HepG2 (cell line): ENCODE results near the gene LRRC3C. TPM values are rescaled to one million over a fixed set of nuclear protein-coding genes. Genes with fewer than 3 reads are reported as not detected.

ENCODE experiments used
- ASH2L ChIP-seq: fragments of 300-600, 200-600 bp; sonication (generic); IDR thresholded peaks from 2 replicates; pipeline ENCODE4 v1.7.0; 2017; ENCODE audit warnings: low read depth, mild to moderate bottlenecking, moderate library complexity, mixed read lengths, low read length; ENCODE audit not compliant: insufficient read length
- FOXK1 ChIP-seq: sonication (generic); formaldehyde crosslinking; IDR thresholded peaks from 2 replicates; pipeline ENCODE4 v1.4.0; 2020; ENCODE audit warnings: low read depth, missing genetic modification reagents, borderline replicate concordance
- FOXK2 ChIP-seq: fragments of 450-650 bp; IDR thresholded peaks from 2 replicates; pipeline ENCODE4 v1.6.1; 2016
- FOXM1 ChIP-seq: sonication (generic); formaldehyde crosslinking; IDR thresholded peaks from 2 replicates; pipeline ENCODE4 v1.5.0; 2020; ENCODE audit warnings: missing genetic modification reagents
- MLLT10 ChIP-seq: sonication (generic); formaldehyde crosslinking; IDR thresholded peaks from 2 replicates; pipeline ENCODE4 v1.4.0; 2020; ENCODE audit warnings: missing genetic modification reagents
- NONO ChIP-seq, 2 experiments: fragments of 450-650 bp in 1 of 2; sonication (generic) in 1 of 2; formaldehyde crosslinking in 1 of 2; IDR thresholded peaks in 1 of 2; conservative IDR thresholded peaks in 1 of 2; 2 replicates each; pipeline versions ENCODE4 v1.6.1 to v1.8.0; 2017 to 2022; ENCODE audit warnings: mild to moderate bottlenecking in 1 of 2, missing genetic modification reagents in 1 of 2, moderate library complexity in 1 of 2
- POLR2AphosphoS5 ChIP-seq: IDR thresholded peaks from 2 replicates; pipeline ENCODE4 v1.6.1; 2012; ENCODE audit warnings: low read depth, low read length
- RBM39 ChIP-seq: fragments of 200-400 bp; formaldehyde crosslinking; IDR thresholded peaks from one replicate; pipeline ENCODE4 v1.6.1; 2018; ENCODE audit warnings: antibody characterized with exemption, mild to moderate bottlenecking, low read depth, low read length; ENCODE audit not compliant: poor library complexity, severe bottlenecking
- RFX1 ChIP-seq: fragments of 450-650 bp; IDR thresholded peaks from 2 replicates; pipeline ENCODE4 v1.6.1; 2017
- SKI ChIP-seq: fragments of 450-650 bp; IDR thresholded peaks from one replicate; pipeline ENCODE4 v1.6.1; 2018; ENCODE audit warnings: mild to moderate bottlenecking; ENCODE audit not compliant: partially characterized antibody
- SP140L ChIP-seq: sonication (generic); formaldehyde crosslinking; IDR thresholded peaks from 2 replicates; pipeline ENCODE4 v1.4.0; 2020; ENCODE audit warnings: missing genetic modification reagents, borderline replicate concordance
- ZEB1 ChIP-seq: IDR thresholded peaks from 2 replicates; pipeline ENCODE4 v1.6.1; 2012; ENCODE audit warnings: mild to moderate bottlenecking, low read depth, inconsistent platforms; ENCODE audit not compliant: insufficient replicate concordance
- ZNF24 ChIP-seq: fragments of 450-650 bp; IDR thresholded peaks from 2 replicates; pipeline ENCODE4 v1.6.1; 2017; ENCODE audit warnings: antibody characterized with exemption, mild to moderate bottlenecking
- ZNF430 ChIP-seq: sonication (generic); formaldehyde crosslinking; IDR thresholded peaks from 2 replicates; pipeline ENCODE4 v1.9.0; 2021; ENCODE audit warnings: mild to moderate bottlenecking, missing genetic modification reagents
- ZNF674 ChIP-seq: sonication (generic); formaldehyde crosslinking; IDR thresholded peaks from 2 replicates; pipeline ENCODE4 v1.5.0; 2020; ENCODE audit warnings: low read depth, mild to moderate bottlenecking, missing genetic modification reagents
- ZNF775 ChIP-seq: sonication (generic); formaldehyde crosslinking; IDR thresholded peaks from 2 replicates; pipeline ENCODE4 v1.4.0; 2020; ENCODE audit warnings: missing genetic modification reagents, mild to moderate bottlenecking, moderate library complexity, borderline replicate concordance
- polyA plus RNA-seq, 8 experiments: library from polyadenylated mRNA; depleted of rRNA in 3 of 8; stranded (reverse) in 7 of 8; unstranded in 1 of 8; fragments of >200 nt; fragmentation: Illumina TruSeq in 4 of 8; extraction: Trizol in 4 of 8; gene quantifications; 2 replicates each; pipeline versions ENCODE4 v1.2.1 to v1.2.3, GENCODE V29; 2011 to 2016; ENCODE audit warnings: low read depth in 4 of 8, missing spikeins in 1 of 8, mixed read lengths in 1 of 8; ENCODE audit not compliant: insufficient read depth in 1 of 8
- total RNA-seq, 5 experiments: library from RNA; depleted of rRNA; stranded (reverse); fragments of >200 nt; fragmentation: Illumina TruSeq; extraction: Trizol; gene quantifications; 2 replicates each; pipeline ENCODE4 v1.2.3, GENCODE V29; 2016; ENCODE audit warnings: low read depth in 1 of 5
- TF ChIP-seq, protein P1 (sequence below): sonication (generic); formaldehyde crosslinking; IDR thresholded peaks from 2 replicates; pipeline ENCODE4 v1.5.1; 2020; ENCODE audit warnings: mild to moderate bottlenecking, missing genetic modification reagents
- TF ChIP-seq, protein P2 (sequence below): sonication (generic); formaldehyde crosslinking; IDR thresholded peaks from 2 replicates; pipeline ENCODE4 v1.4.0; 2020; ENCODE audit warnings: missing genetic modification reagents
- TF ChIP-seq, protein P3 (sequence below): sonication (generic); formaldehyde crosslinking; IDR thresholded peaks from 2 replicates; pipeline ENCODE4 v1.5.1; 2020; ENCODE audit warnings: mild to moderate bottlenecking, missing genetic modification reagents, borderline replicate concordance

LRRC3C gene
- total and polyA plus RNA-seq, 2 of the 13 experiments (the other 11 are each of a cell fraction or from before 2014, with no cell fraction given) = 0.17 TPM; not detected in 1

GRCh38 chr17:39927101-39927928, at the start of gene LRRC3C, which contains the start of gene ORMDL3 (continued):
- TF ChIP-seq, protein P1, sequence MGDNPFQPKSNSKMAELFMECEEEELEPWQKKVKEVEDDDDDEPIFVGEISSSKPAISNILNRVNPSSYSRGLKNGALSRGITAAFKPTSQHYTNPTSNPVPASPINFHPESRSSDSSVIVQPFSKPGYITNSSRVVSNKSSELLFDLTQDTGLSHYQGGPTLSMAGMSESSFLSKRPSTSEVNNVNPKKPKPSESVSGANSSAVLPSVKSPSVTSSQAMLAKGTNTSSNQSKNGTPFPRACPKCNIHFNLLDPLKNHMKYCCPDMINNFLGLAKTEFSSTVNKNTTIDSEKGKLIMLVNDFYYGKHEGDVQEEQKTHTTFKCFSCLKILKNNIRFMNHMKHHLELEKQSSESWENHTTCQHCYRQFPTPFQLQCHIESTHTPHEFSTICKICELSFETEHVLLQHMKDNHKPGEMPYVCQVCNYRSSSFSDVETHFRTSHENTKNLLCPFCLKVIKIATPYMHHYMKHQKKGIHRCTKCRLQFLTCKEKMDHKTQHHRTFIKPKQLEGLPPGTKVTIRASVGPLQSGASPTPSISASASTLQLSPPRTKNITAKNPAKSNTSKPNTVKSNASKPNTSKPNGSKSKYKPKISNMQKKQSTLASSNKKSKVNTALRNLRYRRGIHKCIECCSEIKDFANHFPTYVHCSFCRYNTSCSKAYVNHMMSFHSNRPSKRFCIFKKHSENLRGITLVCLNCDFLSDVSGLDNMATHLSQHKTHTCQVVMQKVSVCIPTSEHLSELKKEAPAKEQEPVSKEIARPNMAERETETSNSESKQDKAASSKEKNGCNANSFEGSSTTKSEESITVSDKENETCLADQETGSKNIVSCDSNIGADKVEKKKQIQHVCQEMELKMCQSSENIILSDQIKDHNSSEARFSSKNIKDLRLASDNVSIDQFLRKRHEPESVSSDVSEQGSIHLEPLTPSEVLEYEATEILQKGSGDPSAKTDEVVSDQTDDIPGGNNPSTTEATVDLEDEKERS = peak; percentile 6; the same call in 1 of the 2 replicates
- TF ChIP-seq FOXK2 (no peak), ZEB1 (peak; percentile 23), FOXK1 (CRISPR knock-in tag) (peak; percentile 97), ZNF24 (no peak), NONO (IDR thresholded peaks at IDR 0.05) (no peak), NONO (CRISPR knock-in tag; conservative IDR thresholded peaks at IDR 0.05) (peak; percentile 87), RBM39 (no peak), SP140L (CRISPR knock-in tag) (no peak), FOXM1 (CRISPR knock-in tag) (no peak), MLLT10 (CRISPR knock-in tag) (no peak), ZNF674 (CRISPR knock-in tag) (no peak), RFX1 (no peak), ZNF430 (CRISPR knock-in tag) (peak; percentile 84), SKI (no peak), POLR2AphosphoS5 (peak; percentile 82), ZNF775 (CRISPR knock-in tag) (no peak), ASH2L (peak; percentile 78)
- TF ChIP-seq, protein P2, sequence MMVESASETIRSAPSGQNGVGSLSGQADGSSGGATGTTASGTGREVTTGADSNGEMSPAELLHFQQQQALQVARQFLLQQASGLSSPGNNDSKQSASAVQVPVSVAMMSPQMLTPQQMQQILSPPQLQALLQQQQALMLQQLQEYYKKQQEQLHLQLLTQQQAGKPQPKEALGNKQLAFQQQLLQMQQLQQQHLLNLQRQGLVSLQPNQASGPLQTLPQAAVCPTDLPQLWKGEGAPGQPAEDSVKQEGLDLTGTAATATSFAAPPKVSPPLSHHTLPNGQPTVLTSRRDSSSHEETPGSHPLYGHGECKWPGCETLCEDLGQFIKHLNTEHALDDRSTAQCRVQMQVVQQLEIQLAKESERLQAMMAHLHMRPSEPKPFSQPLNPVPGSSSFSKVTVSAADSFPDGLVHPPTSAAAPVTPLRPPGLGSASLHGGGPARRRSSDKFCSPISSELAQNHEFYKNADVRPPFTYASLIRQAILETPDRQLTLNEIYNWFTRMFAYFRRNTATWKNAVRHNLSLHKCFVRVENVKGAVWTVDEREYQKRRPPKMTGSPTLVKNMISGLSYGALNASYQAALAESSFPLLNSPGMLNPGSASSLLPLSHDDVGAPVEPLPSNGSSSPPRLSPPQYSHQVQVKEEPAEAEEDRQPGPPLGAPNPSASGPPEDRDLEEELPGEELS (CRISPR knock-in tag) = peak; percentile 56
- TF ChIP-seq, protein P3, sequence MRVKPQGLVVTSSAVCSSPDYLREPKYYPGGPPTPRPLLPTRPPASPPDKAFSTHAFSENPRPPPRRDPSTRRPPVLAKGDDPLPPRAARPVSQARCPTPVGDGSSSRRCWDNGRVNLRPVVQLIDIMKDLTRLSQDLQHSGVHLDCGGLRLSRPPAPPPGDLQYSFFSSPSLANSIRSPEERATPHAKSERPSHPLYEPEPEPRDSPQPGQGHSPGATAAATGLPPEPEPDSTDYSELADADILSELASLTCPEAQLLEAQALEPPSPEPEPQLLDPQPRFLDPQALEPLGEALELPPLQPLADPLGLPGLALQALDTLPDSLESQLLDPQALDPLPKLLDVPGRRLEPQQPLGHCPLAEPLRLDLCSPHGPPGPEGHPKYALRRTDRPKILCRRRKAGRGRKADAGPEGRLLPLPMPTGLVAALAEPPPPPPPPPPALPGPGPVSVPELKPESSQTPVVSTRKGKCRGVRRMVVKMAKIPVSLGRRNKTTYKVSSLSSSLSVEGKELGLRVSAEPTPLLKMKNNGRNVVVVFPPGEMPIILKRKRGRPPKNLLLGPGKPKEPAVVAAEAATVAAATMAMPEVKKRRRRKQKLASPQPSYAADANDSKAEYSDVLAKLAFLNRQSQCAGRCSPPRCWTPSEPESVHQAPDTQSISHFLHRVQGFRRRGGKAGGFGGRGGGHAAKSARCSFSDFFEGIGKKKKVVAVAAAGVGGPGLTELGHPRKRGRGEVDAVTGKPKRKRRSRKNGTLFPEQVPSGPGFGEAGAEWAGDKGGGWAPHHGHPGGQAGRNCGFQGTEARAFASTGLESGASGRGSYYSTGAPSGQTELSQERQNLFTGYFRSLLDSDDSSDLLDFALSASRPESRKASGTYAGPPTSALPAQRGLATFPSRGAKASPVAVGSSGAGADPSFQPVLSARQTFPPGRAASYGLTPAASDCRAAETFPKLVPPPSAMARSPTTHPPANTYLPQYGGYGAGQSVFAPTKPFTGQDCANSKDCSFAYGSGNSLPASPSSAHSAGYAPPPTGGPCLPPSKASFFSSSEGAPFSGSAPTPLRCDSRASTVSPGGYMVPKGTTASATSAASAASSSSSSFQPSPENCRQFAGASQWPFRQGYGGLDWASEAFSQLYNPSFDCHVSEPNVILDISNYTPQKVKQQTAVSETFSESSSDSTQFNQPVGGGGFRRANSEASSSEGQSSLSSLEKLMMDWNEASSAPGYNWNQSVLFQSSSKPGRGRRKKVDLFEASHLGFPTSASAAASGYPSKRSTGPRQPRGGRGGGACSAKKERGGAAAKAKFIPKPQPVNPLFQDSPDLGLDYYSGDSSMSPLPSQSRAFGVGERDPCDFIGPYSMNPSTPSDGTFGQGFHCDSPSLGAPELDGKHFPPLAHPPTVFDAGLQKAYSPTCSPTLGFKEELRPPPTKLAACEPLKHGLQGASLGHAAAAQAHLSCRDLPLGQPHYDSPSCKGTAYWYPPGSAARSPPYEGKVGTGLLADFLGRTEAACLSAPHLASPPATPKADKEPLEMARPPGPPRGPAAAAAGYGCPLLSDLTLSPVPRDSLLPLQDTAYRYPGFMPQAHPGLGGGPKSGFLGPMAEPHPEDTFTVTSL (CRISPR knock-in tag) = peak; percentile 57; the same call in 1 of the 2 replicates
